Right renal cortex interstitium (tissue), 3 donors: Measurements from ENCODE around the gene ATP8B3. TPM values are rescaled to one million over a fixed set of nuclear protein-coding genes. Genes with fewer than 3 reads are reported as not detected.

Source experiments
- DNase-seq, 3 donors: peaks; one replicate each; pipeline ENCODE4 v3.0.0-alpha.2; 2013; ENCODE audit warnings: low read depth in 3 of 3, low spot score in 2 of 3
- polyA plus RNA-seq, 3 donors: library from polyadenylated mRNA; unstranded; fragments of 120-200 nt; gene quantifications; one replicate each; pipeline ENCODE4 v1.2.1, GENCODE V29; 2013; ENCODE audit not compliant: insufficient read length in 3 of 3

Gene ATP8B3
- polyA plus RNA-seq, 3 donors: 0.45 to 0.65 (median 0.62) TPM

GRCh38 chr19:1836458-1837221, 24.6 kb upstream of the ATP8B3 start:
- DNase-seq: no peak

GRCh38 chr19:1833540-1833939, 21.5 kb upstream of the ATP8B3 start:
- DNase-seq: no peak

DNA sequence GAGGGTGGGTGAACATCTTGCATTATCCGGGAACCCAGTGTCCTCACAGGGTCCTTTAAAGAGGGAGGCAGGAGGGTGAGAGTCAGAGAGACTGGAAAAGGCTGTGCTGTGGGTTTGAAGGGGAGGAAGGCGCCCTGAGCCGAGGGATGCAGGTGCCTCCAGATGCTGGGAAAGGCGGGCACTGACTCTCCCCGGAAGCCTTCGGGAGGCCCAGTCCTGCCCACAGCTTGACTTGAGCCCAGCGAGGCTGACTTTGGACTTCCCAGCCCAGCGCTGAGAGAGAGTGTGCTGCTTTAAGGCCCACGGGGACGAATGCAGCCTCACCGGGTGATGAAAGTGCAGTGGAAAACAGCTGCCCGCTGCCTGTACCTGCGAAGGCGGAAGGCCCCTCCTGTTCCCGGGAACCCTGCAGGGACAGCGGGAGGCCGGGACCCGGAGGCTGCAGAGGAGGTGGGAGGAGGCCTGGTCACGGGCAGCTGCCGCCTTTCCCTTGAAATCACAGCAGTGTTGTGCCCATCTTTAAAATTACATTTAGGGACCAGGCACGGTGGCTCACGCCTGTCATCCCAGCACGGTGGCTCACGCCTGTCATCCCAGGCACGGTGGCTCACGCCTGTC, 20.1 kb upstream of the ATP8B3 start:
- DNase-seq: no peak

DNA sequence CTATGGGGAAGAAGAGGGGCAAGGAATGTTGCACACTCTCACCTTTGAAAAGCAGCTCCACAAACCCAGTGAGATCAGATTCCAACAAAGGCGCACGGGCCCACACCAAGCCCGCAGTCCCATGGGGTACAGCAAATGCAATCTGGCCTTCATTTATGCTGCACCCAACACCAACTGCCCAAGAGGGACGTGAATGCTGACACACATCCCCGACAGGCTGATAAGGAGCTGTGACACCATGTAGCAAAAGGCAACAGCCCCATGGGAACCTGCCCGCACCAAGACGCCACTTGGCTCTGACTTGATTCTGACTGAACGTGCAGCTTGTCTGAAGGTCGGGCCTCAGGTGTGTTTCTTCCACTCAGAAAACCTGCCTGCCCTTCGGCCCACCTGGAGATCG, 18.9 kb upstream of the ATP8B3 start:
- no peak for DNase-seq

GRCh38 chr19:1830568-1830967, 18.5 kb upstream of the ATP8B3 start:
- DNase-seq: no peak

GRCh38 chr19:1829958-1830357, 17.9 kb upstream of the ATP8B3 start:
- no peak for DNase-seq

- DNase-seq: no peak
Observed at GRCh38 chr19:1828279-1829238, 16.5 kb upstream of the ATP8B3 start.

DNA sequence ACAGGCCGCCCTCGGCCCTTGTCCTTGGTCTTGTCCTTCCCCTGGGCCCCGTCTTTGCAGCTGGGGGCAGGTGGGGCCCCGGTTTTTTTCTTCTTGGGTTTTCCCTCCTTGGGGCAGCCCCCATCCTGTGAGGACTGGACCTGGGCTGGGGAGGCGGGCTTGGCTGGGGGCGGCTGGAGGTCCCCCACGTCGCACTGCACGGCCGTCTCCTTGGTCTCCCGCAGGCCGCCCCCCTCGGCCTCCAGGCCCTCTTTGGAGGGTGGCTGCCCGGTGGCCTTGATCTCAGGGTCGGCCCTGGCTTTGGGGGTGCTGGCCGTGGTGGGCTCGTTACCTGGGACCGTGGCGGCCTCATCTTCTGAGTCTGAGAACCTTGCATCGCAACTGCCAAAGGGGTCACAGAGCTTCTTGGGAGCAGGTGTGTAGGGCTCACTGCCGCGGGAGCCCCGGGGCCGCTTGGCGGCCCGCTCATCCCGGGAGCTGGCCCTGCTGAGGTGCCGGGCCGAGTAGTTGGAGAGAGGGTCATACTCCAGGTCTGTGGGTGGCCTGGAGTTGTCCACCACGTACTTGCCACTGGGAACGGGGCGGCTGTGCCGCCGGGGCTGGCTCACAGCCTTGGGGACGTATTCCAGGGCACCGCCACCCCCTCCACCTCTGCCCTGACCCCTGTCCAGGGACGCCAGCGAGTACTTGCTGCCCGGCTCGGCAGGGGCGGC, 15.6 kb upstream of the ATP8B3 start:
- DNase-seq: no peak

- DNase-seq: peak in 2 of 3 donors; percentile 46 to 49
Observed at GRCh38 chr19:1826557-1827521, 14.8 kb upstream of the ATP8B3 start.

GRCh38 chr19:1825909-1826556, 14.0 kb upstream of the ATP8B3 start:
- DNase-seq: peak; percentile 52 to 67 (median 65)

DNA sequence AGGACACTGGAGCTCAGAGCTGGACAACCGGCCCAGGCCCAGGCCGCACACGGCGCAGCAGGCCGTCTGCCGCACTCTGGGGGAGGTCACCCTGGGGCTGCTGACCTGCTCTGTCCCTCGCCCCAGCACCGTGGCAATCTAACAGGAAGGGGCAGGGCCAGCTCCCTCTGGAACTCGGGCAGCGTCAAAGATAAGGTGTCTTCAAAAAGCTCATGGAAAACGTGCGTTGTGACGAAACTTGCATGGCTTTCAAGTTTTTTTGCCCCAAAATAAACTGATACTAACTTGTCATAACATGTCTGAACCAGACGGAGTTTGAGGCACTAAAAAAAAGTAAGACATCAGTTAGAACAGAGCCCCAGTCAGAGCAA, 12.2 kb upstream of the ATP8B3 start:
- no peak for DNase-seq

DNA sequence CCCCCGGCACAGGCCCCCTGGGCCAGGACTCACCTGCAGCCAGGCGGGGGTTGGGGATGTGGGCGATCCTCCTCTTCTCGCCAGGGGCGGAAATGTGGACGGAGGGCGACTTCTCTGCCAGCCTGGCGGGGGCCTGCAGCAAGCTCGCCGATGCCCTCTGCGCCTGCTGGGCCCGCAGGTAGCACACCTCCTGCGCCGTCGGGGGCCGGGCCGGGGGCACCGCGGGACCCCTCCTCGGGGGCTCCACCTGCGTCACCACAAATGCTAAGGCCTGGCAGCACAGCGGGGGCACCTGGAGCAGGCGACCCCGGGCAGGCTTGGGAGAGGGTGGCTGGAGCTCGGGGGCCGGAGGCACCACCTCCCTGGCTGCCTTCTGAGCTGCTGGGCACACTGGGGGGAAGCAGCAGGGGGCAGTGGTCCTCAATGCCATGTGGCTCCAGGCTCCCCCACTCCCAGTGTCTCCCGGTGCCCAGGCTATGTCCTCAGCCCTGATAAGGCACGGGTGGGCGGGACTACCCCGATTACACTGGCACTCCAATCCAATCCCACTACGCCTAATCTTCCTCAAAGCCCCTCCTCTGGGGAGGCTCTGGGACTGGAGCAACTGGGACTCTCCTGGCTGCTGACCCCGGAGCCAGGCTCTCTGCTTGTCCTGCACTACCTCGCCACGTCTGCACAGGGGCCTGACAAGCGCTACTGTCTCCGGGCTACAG, 11.6 kb upstream of the ATP8B3 start:
- no peak for DNase-seq

- no peak for DNase-seq
Observed at GRCh38 chr19:1823020-1823419, 10.9 kb upstream of the ATP8B3 start.

GRCh38 chr19:1822210-1822609, 10.1 kb upstream of the ATP8B3 start:
- no peak for DNase-seq

DNA sequence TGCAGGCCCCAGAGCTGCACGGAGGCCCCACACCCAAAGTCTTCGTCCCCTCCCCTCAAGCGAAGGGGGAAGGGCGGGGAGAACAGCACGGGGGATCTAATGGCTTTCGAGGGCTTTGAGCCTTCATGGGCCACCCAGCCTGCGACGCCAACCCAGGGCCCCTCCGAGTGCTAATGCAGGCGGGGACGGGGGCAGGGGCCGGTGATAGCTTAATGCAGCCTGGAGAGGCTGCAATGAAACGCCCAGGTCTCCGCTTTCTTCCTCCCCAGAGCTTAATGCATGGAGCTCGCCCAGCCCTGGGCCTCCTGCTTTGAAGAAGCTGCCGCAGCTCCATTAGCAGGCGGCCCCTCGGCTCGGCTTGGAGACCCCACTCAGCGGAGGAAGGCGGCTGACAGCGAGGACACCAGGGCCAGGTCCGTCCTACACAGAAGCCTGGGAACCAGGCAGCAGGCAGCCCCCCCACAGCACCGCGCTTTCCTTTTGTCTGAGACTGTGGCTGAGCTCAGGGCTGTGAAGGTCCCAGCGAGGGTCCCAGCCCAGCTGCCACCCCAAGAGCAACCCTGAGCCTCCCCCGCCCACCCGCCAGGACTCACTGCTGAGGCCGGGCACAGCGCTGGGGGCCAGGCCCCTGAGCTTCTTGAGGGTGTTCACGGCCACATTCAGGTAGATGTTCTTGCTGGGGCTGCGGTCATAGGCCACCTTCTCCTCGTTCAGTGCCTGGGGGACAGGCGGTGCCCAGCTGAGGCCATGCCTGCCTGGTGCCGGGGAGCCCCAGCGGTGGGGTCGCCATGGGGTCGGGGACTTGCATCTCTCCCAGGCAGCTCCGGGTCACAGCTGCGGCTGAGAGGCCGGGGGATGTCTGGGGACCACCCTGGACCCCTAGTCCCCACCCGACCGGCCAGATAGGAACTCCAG, 7.5 kb upstream of the ATP8B3 start:
- no peak for DNase-seq

DNA sequence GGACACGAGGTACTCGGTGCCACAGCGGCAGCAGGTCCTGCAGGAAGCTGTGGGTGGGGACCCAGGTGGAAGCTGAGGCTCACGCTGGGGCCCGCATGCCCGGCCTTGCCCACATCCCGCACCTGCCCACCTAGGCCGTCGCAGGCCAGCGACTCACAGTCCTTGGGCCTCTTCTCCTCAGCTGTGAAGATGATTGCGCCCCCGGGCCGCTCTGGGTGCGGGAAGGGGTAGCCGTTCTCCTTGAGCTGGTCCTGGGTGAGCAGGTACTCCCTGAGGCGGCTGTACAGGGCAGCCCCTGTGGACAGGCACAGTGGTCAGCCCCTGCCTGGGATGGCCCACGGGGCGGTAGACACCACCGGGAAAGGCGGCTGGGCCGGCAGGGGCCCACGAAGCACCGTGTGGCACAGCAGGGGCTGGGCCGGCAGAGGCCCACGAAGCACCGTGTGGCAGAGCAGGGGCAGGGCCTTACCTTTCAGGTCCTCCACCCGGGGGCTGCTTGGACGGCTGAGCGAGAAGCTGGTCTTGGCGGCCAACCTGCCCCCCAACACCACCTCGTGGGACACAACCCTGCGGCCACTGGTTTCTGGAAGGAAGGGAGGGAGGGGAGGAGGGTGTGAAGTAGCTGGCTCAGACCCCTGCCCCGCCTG, 6.6 kb upstream of the ATP8B3 start:
- DNase-seq: no peak
